ENCODE measurements around the gene EDAR. TPM values are rescaled to one million over a fixed set of nuclear protein-coding genes. Genes with fewer than 3 reads are reported as not detected.

The EDAR gene
- total RNA-seq, 1 donor from 2014 or later, result 1.0 TPM

DNA sequence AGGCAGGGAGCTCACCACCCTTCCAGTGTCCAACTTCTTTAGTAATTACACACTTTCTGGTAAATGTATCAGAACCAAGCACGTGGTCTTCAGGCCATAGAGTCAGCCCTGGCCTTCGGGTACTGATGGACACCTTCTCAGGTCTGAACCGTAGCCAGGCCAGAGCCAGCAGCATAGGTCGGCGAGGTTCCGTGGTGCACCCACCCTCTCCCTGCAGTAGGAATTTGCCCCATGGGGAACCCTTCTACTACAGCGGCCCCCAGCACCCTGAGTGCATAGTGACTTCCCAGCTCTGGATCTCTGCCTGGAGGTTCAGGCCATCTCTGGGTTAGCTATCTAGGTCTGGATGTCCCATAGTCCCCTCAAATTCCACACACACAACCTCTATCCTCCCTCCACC is 61.6 kb downstream of the EDAR start:
- no peak for DNase-seq (ENCODE audit: low read depth)
- Histone ChIP-seq H3K36me3 (ENCODE audit: control insufficient read depth, insufficient read depth, low read length) (no peaks in the 10 kb centered on the region), H3K27me3 (ENCODE audit: control insufficient read depth, insufficient read depth, low read length) (peaks cover 6% of the 10 kb centered on the region), H3K4me3 (ENCODE audit: low read depth, low read length) (no peak overlapping the region)
- TF ChIP-seq, protein P1, sequence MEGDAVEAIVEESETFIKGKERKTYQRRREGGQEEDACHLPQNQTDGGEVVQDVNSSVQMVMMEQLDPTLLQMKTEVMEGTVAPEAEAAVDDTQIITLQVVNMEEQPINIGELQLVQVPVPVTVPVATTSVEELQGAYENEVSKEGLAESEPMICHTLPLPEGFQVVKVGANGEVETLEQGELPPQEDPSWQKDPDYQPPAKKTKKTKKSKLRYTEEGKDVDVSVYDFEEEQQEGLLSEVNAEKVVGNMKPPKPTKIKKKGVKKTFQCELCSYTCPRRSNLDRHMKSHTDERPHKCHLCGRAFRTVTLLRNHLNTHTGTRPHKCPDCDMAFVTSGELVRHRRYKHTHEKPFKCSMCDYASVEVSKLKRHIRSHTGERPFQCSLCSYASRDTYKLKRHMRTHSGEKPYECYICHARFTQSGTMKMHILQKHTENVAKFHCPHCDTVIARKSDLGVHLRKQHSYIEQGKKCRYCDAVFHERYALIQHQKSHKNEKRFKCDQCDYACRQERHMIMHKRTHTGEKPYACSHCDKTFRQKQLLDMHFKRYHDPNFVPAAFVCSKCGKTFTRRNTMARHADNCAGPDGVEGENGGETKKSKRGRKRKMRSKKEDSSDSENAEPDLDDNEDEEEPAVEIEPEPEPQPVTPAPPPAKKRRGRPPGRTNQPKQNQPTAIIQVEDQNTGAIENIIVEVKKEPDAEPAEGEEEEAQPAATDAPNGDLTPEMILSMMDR (IDR thresholded peaks at IDR 0.05; ENCODE audit: insufficient read depth, low read length, poor library complexity, severe bottlenecking), result no peak

DNA sequence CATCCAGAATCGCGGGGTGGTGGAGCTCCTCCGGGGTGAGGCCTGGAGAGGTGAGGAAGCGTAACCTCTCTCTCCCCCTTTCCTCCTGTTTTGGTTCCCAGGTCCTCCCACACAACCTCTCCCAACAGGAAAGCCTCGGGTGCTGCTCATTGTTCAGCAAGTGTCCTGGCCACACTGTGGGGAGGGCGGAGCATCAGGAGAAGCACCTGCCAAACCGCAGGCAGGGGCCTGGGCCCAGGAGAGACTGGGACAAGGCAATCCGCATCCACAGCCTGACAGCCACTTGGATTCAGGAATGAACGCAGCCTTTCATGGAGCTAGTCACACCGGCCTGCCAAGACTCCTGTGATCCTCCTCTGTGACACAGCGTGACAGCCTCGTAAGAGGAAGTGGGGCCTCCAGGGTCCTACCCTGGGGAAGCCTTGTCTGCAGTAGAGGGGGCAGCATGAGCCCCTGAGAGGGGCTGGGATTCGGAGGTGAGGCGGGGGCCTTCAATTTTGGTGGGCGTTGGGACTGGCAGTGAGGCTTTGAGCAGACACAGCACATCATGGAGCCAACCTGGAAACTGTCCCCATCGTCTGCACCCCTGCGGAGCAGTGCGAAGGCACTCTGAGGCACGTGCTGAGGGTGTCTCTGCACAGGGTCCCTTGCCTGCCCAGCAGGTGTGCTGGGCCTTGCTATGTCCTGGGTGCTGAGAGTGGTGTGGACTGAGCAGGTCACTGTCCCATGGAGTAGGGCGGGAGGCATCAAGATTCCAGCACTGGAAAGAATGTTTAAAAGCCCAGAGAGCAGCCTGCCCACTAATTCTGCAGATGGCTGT is 62.2 kb downstream of the EDAR start:
- TF ChIP-seq, protein P1 (IDR thresholded peaks at IDR 0.05; ENCODE audit: insufficient read depth, low read length, poor library complexity, severe bottlenecking), result no peak
- peaks cover 6% of the 10 kb centered on the region for H3K27me3 ChIP-seq (ENCODE audit: control insufficient read depth, insufficient read depth, low read length)

DNA sequence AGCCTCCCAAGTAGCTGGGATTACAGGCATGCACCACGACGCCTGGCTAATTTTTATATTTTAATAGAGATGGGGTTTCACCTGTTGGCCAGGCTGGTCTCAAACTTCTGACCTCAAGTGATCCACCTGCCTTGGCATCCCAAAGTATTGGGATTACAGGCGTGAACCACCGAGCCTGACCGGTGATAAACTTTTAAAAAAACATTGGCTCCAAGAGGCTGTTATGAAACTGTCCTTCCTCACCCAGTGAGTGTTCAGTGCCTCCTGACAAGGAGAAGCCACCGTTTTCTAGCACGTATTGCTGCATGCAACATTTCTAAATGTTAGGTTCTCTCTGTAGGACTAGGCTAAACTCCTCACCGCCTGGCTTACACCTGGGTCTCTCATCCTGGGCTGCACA is 63.3 kb downstream of the EDAR start:
- Histone ChIP-seq H3K27me3 (ENCODE audit: control insufficient read depth, insufficient read depth, low read length) (peaks cover 4% of the 10 kb centered on the region), H3K4me3 (ENCODE audit: low read depth, low read length) (no peak overlapping the region), H3K36me3 (ENCODE audit: control insufficient read depth, insufficient read depth, low read length) (no peaks in the 10 kb centered on the region)
- TF ChIP-seq, protein P1 (IDR thresholded peaks at IDR 0.05; ENCODE audit: insufficient read depth, low read length, poor library complexity, severe bottlenecking), result no peak
- DNase-seq (ENCODE audit: low read depth), result no peak

More for the DNA sequence above, 62.2 kb downstream of the EDAR start:
- DNase-seq (ENCODE audit: low read depth), result no peak
- no peak overlapping the region for H3K4me3 ChIP-seq (ENCODE audit: low read depth, low read length)
- H3K36me3 ChIP-seq (ENCODE audit: control insufficient read depth, insufficient read depth, low read length), result no peaks in the 10 kb centered on the region

DNA sequence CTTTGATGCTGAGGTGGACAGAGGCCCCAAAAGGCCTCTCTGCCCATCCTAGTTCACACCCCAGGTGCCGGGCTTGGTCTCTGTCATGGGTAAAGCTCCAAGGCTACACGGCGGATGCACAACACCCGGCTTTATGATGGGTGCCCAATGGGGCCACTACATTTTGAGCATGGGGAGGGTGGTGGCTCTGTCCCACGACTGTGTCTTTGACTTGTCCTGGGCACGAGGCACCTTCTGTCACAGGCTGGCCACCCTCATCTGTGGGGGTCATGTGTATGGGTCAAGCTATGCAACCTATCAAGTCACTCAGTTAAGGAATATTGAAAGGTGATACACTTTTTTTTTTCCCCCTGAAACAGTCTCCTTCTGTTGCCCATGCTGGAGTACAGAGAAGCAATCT is 63.7 kb downstream of the EDAR start:
- TF ChIP-seq, protein P1 (IDR thresholded peaks at IDR 0.05; ENCODE audit: insufficient read depth, low read length, poor library complexity, severe bottlenecking), result no peak
- H3K36me3 ChIP-seq (ENCODE audit: control insufficient read depth, insufficient read depth, low read length), result no peaks in the 10 kb centered on the region
- no peak for DNase-seq (ENCODE audit: low read depth)
- H3K4me3 ChIP-seq (ENCODE audit: low read depth, low read length), result no peak overlapping the region
- peaks cover 4% of the 10 kb centered on the region for H3K27me3 ChIP-seq (ENCODE audit: control insufficient read depth, insufficient read depth, low read length)

DNA sequence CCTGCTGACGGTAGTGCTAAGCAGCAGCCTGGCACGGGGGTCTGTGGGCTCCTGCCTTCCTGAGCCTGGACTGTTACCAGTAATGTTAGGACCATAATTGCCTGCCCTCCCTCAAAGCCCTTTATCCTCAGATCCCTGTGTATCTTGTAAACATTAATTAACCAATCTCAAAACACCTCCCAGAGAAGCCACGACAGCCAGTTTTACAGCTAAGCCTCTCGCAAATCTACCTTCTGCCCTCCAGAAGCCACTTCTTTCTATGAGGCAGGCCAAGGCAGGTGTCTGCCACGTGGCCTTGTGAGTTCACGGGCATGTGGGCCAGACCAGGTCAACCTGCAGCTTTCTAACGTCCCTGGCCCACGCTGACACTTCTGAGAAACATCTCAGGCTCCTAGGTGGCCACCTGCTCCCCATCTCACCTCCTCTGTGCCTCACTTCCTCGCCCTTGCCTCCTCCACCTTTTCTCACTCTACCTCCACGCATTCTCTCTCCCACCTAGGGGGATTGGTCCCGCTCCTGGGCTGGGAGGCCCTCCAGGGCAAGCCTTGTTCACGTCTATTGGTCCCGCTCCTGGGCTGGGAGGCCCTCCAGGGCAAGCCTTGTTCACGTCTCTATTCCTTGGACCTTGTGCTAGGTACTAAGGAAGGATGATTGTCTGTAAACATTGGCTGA is 64.3 kb downstream of the EDAR start:
- DNase-seq (ENCODE audit: low read depth), result no peak
- TF ChIP-seq, protein P1 (IDR thresholded peaks at IDR 0.05; ENCODE audit: insufficient read depth, low read length, poor library complexity, severe bottlenecking), result no peak
- H3K27me3 ChIP-seq (ENCODE audit: control insufficient read depth, insufficient read depth, low read length), result peaks cover 4% of the 10 kb centered on the region
- no peaks in the 10 kb centered on the region for H3K36me3 ChIP-seq (ENCODE audit: control insufficient read depth, insufficient read depth, low read length)
- no peak overlapping the region for H3K4me3 ChIP-seq (ENCODE audit: low read depth, low read length)
